Hepatocyte (in vitro differentiated cells): ENCODE measurements around the gene SOSTDC1. TPM values are rescaled to one million over a fixed set of nuclear protein-coding genes. Genes with fewer than 3 reads are reported as not detected.
A peak's percentile ranks its signal among the peaks of the same experiment; 100 is the strongest.

Experiments used
- DNase-seq: peaks from one replicate; pipeline ENCODE4 v3.0.0-alpha.2; 2016; ENCODE audit warnings: low spot score
- H2AFZ ChIP-seq: fragments of 200-600 bp; sonication (generic); 2 replicates; pipeline ENCODE4 v1.6.0; 2016; ENCODE audit warnings: antibody characterized with exemption, mild to moderate bottlenecking
- H3K27ac ChIP-seq: fragments of 200-600 bp; sonication (generic); 2 replicates; pipeline ENCODE4 v1.5.1; 2016; ENCODE audit warnings: mild to moderate bottlenecking
- H3K27me3 ChIP-seq: fragments of 200-600 bp; sonication (generic); 2 replicates; pipeline ENCODE4 v1.6.1; 2016
- H3K36me3 ChIP-seq: fragments of 200-600 bp; sonication (generic); replicated peaks from 2 replicates; pipeline ENCODE4 v1.5.1; 2016; ENCODE audit warnings: low read depth; ENCODE audit not compliant: insufficient read depth
- H3K4me1 ChIP-seq: fragments of 200-600 bp; sonication (generic); 2 replicates; pipeline ENCODE4 v1.5.1; 2016; ENCODE audit warnings: mild to moderate bottlenecking, moderate library complexity; ENCODE audit not compliant: insufficient read depth
- H3K4me2 ChIP-seq: fragments of 200-600 bp; sonication (generic); 2 replicates; pipeline ENCODE4 v1.6.0; 2016
- H3K4me3 ChIP-seq: fragments of 200-600 bp; sonication (generic); 2 replicates; pipeline ENCODE4 v1.5.1; 2016; ENCODE audit warnings: mild to moderate bottlenecking
- H3K79me2 ChIP-seq: fragments of 200-600 bp; sonication (generic); 2 replicates; pipeline ENCODE4 v1.6.0; 2017; ENCODE audit warnings: mild to moderate bottlenecking
- H3K9me2 ChIP-seq: fragments of 200-600 bp; sonication (generic); replicated peaks from 2 replicates; pipeline ENCODE4 v1.6.0; 2017; ENCODE audit warnings: mild to moderate bottlenecking; ENCODE audit not compliant: insufficient read depth
- H3K9me3 ChIP-seq: fragments of 200-600 bp; sonication (generic); 2 replicates; pipeline ENCODE4 v1.5.1; 2016; ENCODE audit warnings: low read depth, mild to moderate bottlenecking
- H4K20me1 ChIP-seq: fragments of 200-600 bp; sonication (generic); 2 replicates; pipeline ENCODE4 v1.6.0; 2016; ENCODE audit warnings: mild to moderate bottlenecking; ENCODE audit not compliant: insufficient read depth, poor library complexity, severe bottlenecking
- EZH2 ChIP-seq: fragments of 200-600 bp; sonication (generic); IDR thresholded peaks from 2 replicates; pipeline ENCODE4 v1.6.1; 2016; ENCODE audit warnings: antibody characterized with exemption, mild to moderate bottlenecking, borderline replicate concordance
- EZH2phosphoT487 ChIP-seq: fragments of 200-600 bp; sonication (generic); IDR thresholded peaks from one replicate; pipeline ENCODE4 v1.6.1; 2018; ENCODE audit warnings: antibody characterized with exemption, mild to moderate bottlenecking, low read depth, moderate library complexity; ENCODE audit not compliant: unreplicated experiment, severe bottlenecking
- WGBS: methylation state at CpG from one replicate; pipeline ENCODE4 v1.1.6; 2016; ENCODE audit warnings: low lambda C conversion rate; ENCODE audit errors: missing lambda C conversion rate; 5-methylcytosine and 5-hydroxymethylcytosine counted together
- polyA plus RNA-seq: library from polyadenylated mRNA; unstranded; fragments of >200 nt; fragmentation: Nextera tagmentation; extraction: Ambion mirVana; gene quantifications from 2 replicates; pipeline ENCODE4 v1.2.1, GENCODE V29; 2016
- total RNA-seq: library from RNA; depleted of rRNA; stranded (reverse); fragments of >200 nt; gene quantifications from 2 replicates; pipeline ENCODE4 v1.2.3, GENCODE V29; 2014
- TF ChIP-seq, protein P1 (sequence below): fragments of 200-600 bp; sonication (generic); IDR thresholded peaks from 2 replicates; pipeline ENCODE4 v1.5.1; 2016; ENCODE audit warnings: antibody characterized with exemption, mild to moderate bottlenecking; ENCODE audit not compliant: poor library complexity

Gene SOSTDC1
- total and polyA plus RNA-seq, 2 experiments from 2014 or later = 38.5 to 71.5 TPM

DNA sequence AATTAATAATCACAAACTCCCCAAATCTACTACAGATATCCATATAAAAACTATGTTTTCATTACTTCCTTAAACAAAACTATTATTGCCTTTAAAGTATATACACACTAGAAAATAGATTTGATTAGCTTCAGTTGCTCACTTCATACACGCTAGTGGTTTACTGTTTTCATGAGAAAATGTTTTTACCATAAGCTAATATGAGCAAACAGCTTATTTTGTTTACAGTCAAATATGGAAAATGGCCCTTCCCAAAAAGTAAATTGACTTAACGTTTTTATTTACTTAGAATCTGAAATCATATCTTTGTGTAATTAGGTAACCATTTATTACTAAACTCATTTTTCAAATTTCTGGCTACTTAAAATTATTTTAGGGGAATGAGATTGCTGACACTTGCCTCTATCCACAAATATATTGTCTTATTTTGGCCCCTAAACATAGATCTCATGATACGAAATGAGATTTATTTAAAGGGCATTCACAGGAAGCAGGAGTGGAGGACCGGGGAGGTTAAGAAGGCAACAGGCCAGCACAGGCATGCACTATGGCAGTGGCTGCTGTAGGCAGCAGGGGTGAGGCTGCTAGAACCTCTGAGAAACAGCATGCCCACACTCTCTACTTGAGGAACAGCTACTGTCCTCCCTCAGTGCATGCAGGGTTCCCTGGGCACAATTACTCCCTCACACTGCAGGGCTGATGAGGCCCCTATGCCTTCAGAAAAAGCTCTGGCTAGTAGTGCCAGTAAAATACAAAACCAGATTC lies 29.6 kb upstream of the SOSTDC1 start:
- DNase-seq = no peak
- H3K9me2 ChIP-seq = no peaks in the 10 kb centered on the region
- no peaks in the 10 kb centered on the region for H3K9me3 ChIP-seq
- WGBS = 76% methylated on average over 4 of the region's 4 CpGs
- H3K4me1 ChIP-seq = peaks cover 33% of the 10 kb centered on the region
- H3K36me3 ChIP-seq = no peaks in the 10 kb centered on the region
- H3K4me3 ChIP-seq = no peak overlapping the region
- peak overlapping the region; percentile 50 for H3K27ac ChIP-seq
- no peak overlapping the region for H2AFZ ChIP-seq
- H3K79me2 ChIP-seq = no peaks in the 10 kb centered on the region
- TF ChIP-seq EZH2 (no peak), EZH2phosphoT487 (no peak)
- TF ChIP-seq, protein P1, sequence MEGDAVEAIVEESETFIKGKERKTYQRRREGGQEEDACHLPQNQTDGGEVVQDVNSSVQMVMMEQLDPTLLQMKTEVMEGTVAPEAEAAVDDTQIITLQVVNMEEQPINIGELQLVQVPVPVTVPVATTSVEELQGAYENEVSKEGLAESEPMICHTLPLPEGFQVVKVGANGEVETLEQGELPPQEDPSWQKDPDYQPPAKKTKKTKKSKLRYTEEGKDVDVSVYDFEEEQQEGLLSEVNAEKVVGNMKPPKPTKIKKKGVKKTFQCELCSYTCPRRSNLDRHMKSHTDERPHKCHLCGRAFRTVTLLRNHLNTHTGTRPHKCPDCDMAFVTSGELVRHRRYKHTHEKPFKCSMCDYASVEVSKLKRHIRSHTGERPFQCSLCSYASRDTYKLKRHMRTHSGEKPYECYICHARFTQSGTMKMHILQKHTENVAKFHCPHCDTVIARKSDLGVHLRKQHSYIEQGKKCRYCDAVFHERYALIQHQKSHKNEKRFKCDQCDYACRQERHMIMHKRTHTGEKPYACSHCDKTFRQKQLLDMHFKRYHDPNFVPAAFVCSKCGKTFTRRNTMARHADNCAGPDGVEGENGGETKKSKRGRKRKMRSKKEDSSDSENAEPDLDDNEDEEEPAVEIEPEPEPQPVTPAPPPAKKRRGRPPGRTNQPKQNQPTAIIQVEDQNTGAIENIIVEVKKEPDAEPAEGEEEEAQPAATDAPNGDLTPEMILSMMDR = no peak
- H4K20me1 ChIP-seq = no peaks in the 10 kb centered on the region
- no peak overlapping the region for H3K4me2 ChIP-seq
- no peaks in the 10 kb centered on the region for H3K27me3 ChIP-seq

DNA sequence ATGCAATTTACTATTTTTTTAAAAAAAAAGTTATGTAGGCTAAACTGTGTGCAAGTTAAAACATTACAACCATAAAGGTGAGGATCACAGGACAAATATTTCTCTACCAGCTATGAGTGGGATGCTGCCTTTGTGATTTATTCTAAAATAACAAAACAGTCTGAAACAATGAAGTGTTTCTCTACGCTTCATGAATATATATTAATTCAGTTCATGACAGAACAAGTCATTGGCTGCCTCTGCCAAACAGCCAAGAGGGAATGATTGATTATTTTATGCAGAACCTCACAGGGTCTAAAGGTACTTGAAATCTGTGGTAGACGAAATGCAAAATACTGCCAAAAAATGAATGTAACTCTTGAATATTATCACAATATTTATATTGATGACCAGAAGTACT lies 29.0 kb upstream of the SOSTDC1 start:
- Histone ChIP-seq H3K27me3 (no peaks in the 10 kb centered on the region), H3K27ac (peak overlapping the region; percentile 50), H3K9me2 (no peaks in the 10 kb centered on the region), H2AFZ (no peak overlapping the region), H4K20me1 (no peaks in the 10 kb centered on the region), H3K4me1 (peaks cover 39% of the 10 kb centered on the region), H3K4me3 (no peak overlapping the region), H3K9me3 (no peaks in the 10 kb centered on the region), H3K79me2 (no peaks in the 10 kb centered on the region), H3K36me3 (no peaks in the 10 kb centered on the region), H3K4me2 (no peak overlapping the region)
- no peak for DNase-seq
- WGBS = 84% methylated on average over 2 of the region's 2 CpGs
- TF ChIP-seq, protein P1 = no peak
- no peak for TF ChIP-seq EZH2phosphoT487
- no peak for TF ChIP-seq EZH2

DNA sequence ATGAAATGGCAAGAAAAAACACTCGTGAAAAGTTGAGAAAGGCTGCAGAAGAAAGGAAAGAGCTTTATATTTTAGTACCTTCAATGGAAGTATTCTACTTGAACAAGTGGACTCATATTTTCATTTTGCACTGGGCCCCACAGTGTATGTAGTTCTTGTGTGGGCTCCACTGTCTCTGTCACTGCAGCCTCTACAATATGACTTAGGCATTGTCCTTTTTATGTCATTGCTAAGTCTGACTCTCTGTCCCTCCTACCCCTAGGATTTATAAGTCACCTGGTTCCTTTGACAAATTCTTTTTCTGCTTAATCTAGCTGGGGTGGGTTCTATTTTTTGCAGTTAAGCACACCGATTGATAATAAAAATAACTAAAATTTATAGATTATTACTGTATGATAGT lies 27.7 kb upstream of the SOSTDC1 start:
- 83% methylated on average over 2 of the region's 2 CpGs for WGBS
- Histone ChIP-seq H2AFZ (no peak overlapping the region), H4K20me1 (no peaks in the 10 kb centered on the region), H3K4me3 (no peak overlapping the region), H3K36me3 (no peaks in the 10 kb centered on the region), H3K9me3 (no peaks in the 10 kb centered on the region), H3K27ac (peak overlapping the region; percentile 77), H3K79me2 (no peaks in the 10 kb centered on the region), H3K9me2 (no peaks in the 10 kb centered on the region), H3K4me1 (peaks cover 40% of the 10 kb centered on the region), H3K4me2 (peak overlapping the region; percentile 8), H3K27me3 (no peaks in the 10 kb centered on the region)
- no peak for TF ChIP-seq EZH2phosphoT487
- TF ChIP-seq EZH2 = no peak
- TF ChIP-seq, protein P1 = no peak
- DNase-seq = no peak
